Fibroblast of lung (primary cell): ENCODE measurements around the gene APCDD1L. TPM values are rescaled to one million over a fixed set of nuclear protein-coding genes. Genes with fewer than 3 reads are reported as not detected.

Experiments used
- DNase-seq, 2 donors: peaks; one replicate each; pipeline versions ENCODE4 v3.0.0 to v3.0.0-alpha.2; 2010; ENCODE audit warnings: low read depth in 2 of 2
- H2AFZ ChIP-seq: 2 replicates; pipeline ENCODE4 v1.5.1; 2012; ENCODE audit warnings: low read length, control low read depth, inconsistent platforms
- H3K27ac ChIP-seq: 2 replicates; pipeline ENCODE4 v1.5.1; 2011; ENCODE audit warnings: low read length, control low read depth; ENCODE audit not compliant: insufficient read depth
- H3K27me3 ChIP-seq: 2 replicates; pipeline ENCODE4 v1.5.1; 2011; ENCODE audit warnings: mild to moderate bottlenecking, low read length; ENCODE audit not compliant: control insufficient read depth, insufficient read depth
- H3K36me3 ChIP-seq: 2 replicates; pipeline ENCODE4 v1.5.1; 2011; ENCODE audit warnings: low read length; ENCODE audit not compliant: control insufficient read depth, insufficient read depth
- H3K4me1 ChIP-seq: 2 replicates; pipeline ENCODE4 v1.5.1; 2011; ENCODE audit warnings: low read length; ENCODE audit not compliant: control insufficient read depth, insufficient read depth; ENCODE audit errors: extremely low read depth
- H3K4me2 ChIP-seq: 2 replicates; pipeline ENCODE4 v1.5.1; 2011; ENCODE audit warnings: low read length, control low read depth; ENCODE audit not compliant: insufficient read depth; ENCODE audit errors: extremely low read depth
- H3K4me3 ChIP-seq, 4 experiments: fragments of 200-600 bp in 1 of 4; sonication (generic) in 1 of 4; replicated peaks in 1 of 4; 2 replicates each; pipeline ENCODE4 v1.5.1; 2011 to 2016; ENCODE audit warnings: low read length in 4 of 4, low read depth in 3 of 4, mild to moderate bottlenecking in 3 of 4, control low read depth in 2 of 4, inconsistent platforms in 1 of 4, mixed read lengths in 1 of 4; ENCODE audit not compliant: insufficient read depth in 1 of 4; ENCODE audit errors: control extremely low read depth in 1 of 4
- H3K79me2 ChIP-seq: 2 replicates; pipeline ENCODE4 v1.5.1; 2012; ENCODE audit warnings: mild to moderate bottlenecking, low read length, inconsistent platforms; ENCODE audit not compliant: control insufficient read depth, insufficient read depth
- H3K9ac ChIP-seq: 2 replicates; pipeline ENCODE4 v1.5.1; 2011; ENCODE audit warnings: mild to moderate bottlenecking, low read length, control low read depth; ENCODE audit not compliant: insufficient read depth
- H3K9me3 ChIP-seq: 2 replicates; pipeline ENCODE4 v1.5.1; 2012; ENCODE audit warnings: low read depth, low read length; ENCODE audit not compliant: control insufficient read depth, insufficient read depth
- H4K20me1 ChIP-seq: 2 replicates; pipeline ENCODE4 v1.5.1; 2011; ENCODE audit warnings: low read length; ENCODE audit not compliant: control insufficient read depth, insufficient read depth; ENCODE audit errors: extremely low read depth
- CTCF ChIP-seq, 2 donors: IDR thresholded peaks in 1 of 2; conservative IDR thresholded peaks in 1 of 2; 1 replicate in 1 of 2; 2 replicates in 1 of 2; pipeline ENCODE4 v1.5.1; 2011 to 2012; ENCODE audit warnings: low read length in 2 of 2, control low read depth in 1 of 2, inconsistent platforms in 1 of 2, low read depth in 1 of 2, mild to moderate bottlenecking in 1 of 2
- EZH2 ChIP-seq: IDR thresholded peaks from 2 replicates; pipeline ENCODE4 v1.5.1; 2012; ENCODE audit warnings: low read length, control low read depth, mild to moderate bottlenecking; ENCODE audit errors: missing control alignments
- polyA plus RNA-seq, 2 donors: library from polyadenylated mRNA; depleted of rRNA in 1 of 2; stranded (reverse) in 1 of 2; unstranded in 1 of 2; fragments of >200 nt; gene quantifications; 2 replicates each; pipeline ENCODE4 v1.2.1, GENCODE V29; 2011 to 2012; ENCODE audit warnings: missing spikeins in 1 of 2
- total RNA-seq: library from RNA; depleted of rRNA; stranded (reverse); fragments of >200 nt; gene quantifications from 2 replicates; pipeline ENCODE4 v1.2.1, GENCODE V29; 2014

APCDD1L gene
- total and polyA plus RNA-seq, 2 donors (not counting 1 experiment from before 2014, with no cell fraction given), result 0.18 to 0.99 TPM

GRCh38 chr20:58433759-58434158 lies 81.4 kb downstream of the APCDD1L start:
- Histone ChIP-seq H3K27me3 (no peaks in the 10 kb centered on the region), H3K27ac (peak overlapping the region; percentile 3), H3K4me3 (no peak overlapping the region), H3K9me3 (no peaks in the 10 kb centered on the region), H3K9ac (no peak overlapping the region), H3K36me3 (peaks cover 5% of the 10 kb centered on the region), H2AFZ (no peak overlapping the region), H3K4me1 (peaks cover 13% of the 10 kb centered on the region), H3K79me2 (peaks cover 59% of the 10 kb centered on the region), H4K20me1 (no peaks in the 10 kb centered on the region), H3K4me2 (no peak overlapping the region)
- DNase-seq, result peak; percentile 78 to 85
- TF ChIP-seq EZH2, result no peak
- no peak for TF ChIP-seq CTCF (conservative IDR thresholded peaks at IDR 0.05 in 1 of 2, IDR thresholded peaks at IDR 0.05 in 1 of 2; ENCODE audit: low read depth in 1 of 2, low read length in 2 of 2)

DNA sequence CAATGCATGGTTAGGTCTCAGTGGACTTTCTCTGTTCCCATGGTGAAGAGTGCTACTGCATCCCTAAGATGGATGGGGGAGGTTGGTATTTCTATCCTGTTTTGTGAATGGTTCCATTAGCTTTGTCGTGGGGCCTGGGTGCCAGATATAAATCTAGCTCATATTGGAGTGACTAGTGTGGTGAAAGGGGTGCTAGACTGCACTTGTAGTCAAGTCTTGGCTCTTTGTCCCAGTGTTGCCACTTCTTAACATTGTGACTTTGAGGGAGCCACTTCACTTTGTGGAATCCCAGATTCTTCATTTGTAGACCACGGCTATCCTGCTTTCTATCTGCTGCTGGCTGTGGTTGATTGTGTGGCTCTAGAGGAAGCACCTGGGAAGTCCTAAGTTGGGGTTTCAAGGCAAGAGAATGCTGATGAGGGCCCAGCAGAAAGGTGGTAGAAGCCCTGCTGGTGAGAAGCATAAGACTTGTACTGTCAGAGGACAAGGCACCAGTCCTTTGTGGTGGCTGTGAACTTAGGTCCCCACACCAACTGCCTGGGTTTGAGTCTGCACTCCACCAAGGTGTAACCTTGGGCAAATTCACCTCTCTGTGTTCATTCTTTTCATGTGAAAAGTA lies 82.1 kb downstream of the APCDD1L start:
- Histone ChIP-seq H3K4me3 (no peak overlapping the region), H3K79me2 (peaks cover 60% of the 10 kb centered on the region), H3K27me3 (no peaks in the 10 kb centered on the region), H4K20me1 (no peaks in the 10 kb centered on the region), H3K27ac (peak overlapping the region; percentile 3), H2AFZ (no peak overlapping the region), H3K36me3 (peaks cover 2% of the 10 kb centered on the region), H3K9me3 (no peaks in the 10 kb centered on the region), H3K4me2 (no peak overlapping the region), H3K4me1 (peaks cover 13% of the 10 kb centered on the region), H3K9ac (no peak overlapping the region)
- DNase-seq, result no peak
- TF ChIP-seq CTCF (conservative IDR thresholded peaks at IDR 0.05 in 1 of 2, IDR thresholded peaks at IDR 0.05 in 1 of 2; ENCODE audit: low read depth in 1 of 2, low read length in 2 of 2) (no peak), EZH2 (no peak)

- Histone ChIP-seq H3K4me2 (no peak overlapping the region), H3K27me3 (no peaks in the 10 kb centered on the region), H3K79me2 (peaks cover 62% of the 10 kb centered on the region), H4K20me1 (no peaks in the 10 kb centered on the region), H3K4me3 (no peak overlapping the region), H3K9ac (no peak overlapping the region), H2AFZ (no peak overlapping the region), H3K36me3 (peaks cover 2% of the 10 kb centered on the region), H3K4me1 (peaks cover 13% of the 10 kb centered on the region), H3K9me3 (no peaks in the 10 kb centered on the region), H3K27ac (no peak overlapping the region)
- peak in 1 of 2 donors; percentile 80 for DNase-seq
- TF ChIP-seq CTCF (conservative IDR thresholded peaks at IDR 0.05 in 1 of 2, IDR thresholded peaks at IDR 0.05 in 1 of 2; ENCODE audit: low read depth in 1 of 2, low read length in 2 of 2) (no peak), EZH2 (no peak)
These were observed 82.8 kb downstream of the APCDD1L start for GRCh38 chr20:58432186-58432954.
